ENCODE data around the gene ZNF691.

The ZNF691 gene

DNA sequence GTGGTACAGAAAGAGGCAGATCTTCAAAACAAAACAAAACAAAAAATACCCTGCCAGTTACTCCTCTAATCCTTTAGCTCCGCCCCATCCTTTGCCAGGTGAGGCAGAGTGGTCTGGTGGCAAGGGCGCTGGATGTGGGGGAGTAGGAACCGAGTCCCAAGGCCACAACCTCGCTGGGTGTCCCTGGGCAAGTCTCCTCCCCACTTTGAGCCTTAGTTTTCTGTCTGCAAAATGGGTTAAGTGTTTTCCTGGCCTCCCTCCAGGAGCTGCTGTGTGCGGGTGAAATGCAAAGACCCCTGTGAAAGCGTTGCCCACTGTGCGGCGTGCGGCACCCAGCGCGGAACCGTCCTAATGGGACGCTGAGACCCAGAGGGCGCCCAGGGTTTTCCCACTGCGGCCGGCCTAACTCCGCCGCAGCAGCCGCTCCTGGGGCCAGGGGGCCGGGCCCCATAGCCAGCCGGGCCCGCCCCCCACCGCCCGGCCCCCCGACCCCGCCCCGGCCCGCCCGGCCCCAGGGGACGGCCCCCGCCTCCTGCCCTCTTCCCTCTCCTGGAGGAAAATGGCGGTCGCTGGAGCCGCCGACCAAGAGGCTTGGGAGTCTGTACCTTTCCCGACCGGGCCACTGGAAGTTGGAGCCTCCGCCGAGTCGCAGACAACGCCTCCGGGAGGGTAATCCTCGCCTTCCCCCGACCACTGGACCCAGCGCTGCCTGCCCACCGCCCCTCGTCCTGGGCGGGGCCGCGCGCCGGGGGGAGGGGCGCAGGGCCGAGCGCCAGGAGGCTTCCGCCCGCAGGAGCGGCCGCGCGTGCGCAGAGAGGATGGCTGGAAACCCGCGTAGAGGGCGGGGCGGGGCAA is 29.6 kb upstream of the ZNF691 start, which contains the start of the genes ERMAP and SVBP:
ERMAP (plus strand) TSS at position 538 of the 855 bp plus-strand sequence. CDS start 13,327 bp downstream, outside the sequence.
SVBP (minus strand) TSS at position 813 of the 855 bp plus-strand sequence. CDS start 853 bp downstream, outside the sequence.
- Histone ChIP-seq H3K27me3 (ENCODE audit: insufficient read depth, low read length) (no peaks in the 10 kb centered on the region), H3K79me2 (ENCODE audit: insufficient read depth, low read length) (no peaks in the 10 kb centered on the region), H3K4me2 (ENCODE audit: low read length) (peak within 1 kb of the TSS; percentile 98), H3K36me3 (ENCODE audit: insufficient read depth, low read length) (no peaks in the 10 kb centered on the region), H3K9me3 (ENCODE audit: low read length) (no peaks in the 10 kb centered on the region), H3K9me2 (ENCODE audit: low read depth, low read length) (no peaks in the 10 kb centered on the region), H3K4me3 (ENCODE audit: low read depth, low read length, poor library complexity, severe bottlenecking) (peak within 1 kb of the TSS; percentile 79), H3F3A (ENCODE audit: insufficient read depth, low read length) (no peaks in the 10 kb centered on the region), H3K9ac (ENCODE audit: low read length) (peak within 1 kb of the TSS; percentile 88), H3K27ac (ENCODE audit: low read depth, low read length, poor library complexity, severe bottlenecking) (peak within 1 kb of the TSS; percentile 65), H3K4me1 (ENCODE audit: insufficient read depth, low read length, severe bottlenecking) (peaks cover 14% of the 10 kb centered on the region), H2AFZ (ENCODE audit: low read length) (peak within 1 kb of the TSS; percentile 50), H4K20me1 (ENCODE audit: insufficient read depth, low read length) (no peaks in the 10 kb centered on the region)
- TF ChIP-seq EZH2 (IDR thresholded peaks at IDR 0.05; ENCODE audit: borderline replicate concordance, low read length) = no peak
- TF ChIP-seq, protein P1, sequence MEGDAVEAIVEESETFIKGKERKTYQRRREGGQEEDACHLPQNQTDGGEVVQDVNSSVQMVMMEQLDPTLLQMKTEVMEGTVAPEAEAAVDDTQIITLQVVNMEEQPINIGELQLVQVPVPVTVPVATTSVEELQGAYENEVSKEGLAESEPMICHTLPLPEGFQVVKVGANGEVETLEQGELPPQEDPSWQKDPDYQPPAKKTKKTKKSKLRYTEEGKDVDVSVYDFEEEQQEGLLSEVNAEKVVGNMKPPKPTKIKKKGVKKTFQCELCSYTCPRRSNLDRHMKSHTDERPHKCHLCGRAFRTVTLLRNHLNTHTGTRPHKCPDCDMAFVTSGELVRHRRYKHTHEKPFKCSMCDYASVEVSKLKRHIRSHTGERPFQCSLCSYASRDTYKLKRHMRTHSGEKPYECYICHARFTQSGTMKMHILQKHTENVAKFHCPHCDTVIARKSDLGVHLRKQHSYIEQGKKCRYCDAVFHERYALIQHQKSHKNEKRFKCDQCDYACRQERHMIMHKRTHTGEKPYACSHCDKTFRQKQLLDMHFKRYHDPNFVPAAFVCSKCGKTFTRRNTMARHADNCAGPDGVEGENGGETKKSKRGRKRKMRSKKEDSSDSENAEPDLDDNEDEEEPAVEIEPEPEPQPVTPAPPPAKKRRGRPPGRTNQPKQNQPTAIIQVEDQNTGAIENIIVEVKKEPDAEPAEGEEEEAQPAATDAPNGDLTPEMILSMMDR (IDR thresholded peaks at IDR 0.05; ENCODE audit: low read length) = no peak

DNA sequence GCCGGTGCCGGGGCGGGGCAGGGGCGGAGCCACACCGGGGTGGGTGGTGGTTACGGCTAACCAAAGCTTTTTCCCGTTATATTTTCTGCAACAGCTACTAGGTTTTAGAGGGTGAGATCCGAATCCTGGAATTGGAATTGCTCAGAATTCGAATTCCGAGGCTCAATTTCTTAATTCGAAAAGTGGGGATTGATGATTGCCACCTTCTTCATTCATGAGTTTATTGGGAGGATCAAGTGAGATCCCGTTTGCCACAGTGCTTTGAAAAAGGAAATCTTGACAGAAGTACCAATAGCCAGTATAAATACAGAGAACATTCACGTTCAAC is 29.0 kb upstream of the ZNF691 start:
- Histone ChIP-seq H3K36me3 (ENCODE audit: insufficient read depth, low read length) (no peaks in the 10 kb centered on the region), H3K4me2 (ENCODE audit: low read length) (peak overlapping the region; percentile 70), H3K4me1 (ENCODE audit: insufficient read depth, low read length, severe bottlenecking) (peaks cover 14% of the 10 kb centered on the region), H3K79me2 (ENCODE audit: insufficient read depth, low read length) (no peaks in the 10 kb centered on the region), H3F3A (ENCODE audit: insufficient read depth, low read length) (no peaks in the 10 kb centered on the region), H3K27me3 (ENCODE audit: insufficient read depth, low read length) (no peaks in the 10 kb centered on the region), H3K27ac (ENCODE audit: low read depth, low read length, poor library complexity, severe bottlenecking) (no peak overlapping the region), H3K4me3 (ENCODE audit: low read depth, low read length, poor library complexity, severe bottlenecking) (peak overlapping the region; percentile 79), H3K9me2 (ENCODE audit: low read depth, low read length) (no peaks in the 10 kb centered on the region), H4K20me1 (ENCODE audit: insufficient read depth, low read length) (no peaks in the 10 kb centered on the region), H3K9ac (ENCODE audit: low read length) (peak overlapping the region; percentile 37; the same call in 1 of the 2 replicates), H2AFZ (ENCODE audit: low read length) (peak overlapping the region; percentile 50; the same call in 1 of the 2 replicates), H3K9me3 (ENCODE audit: low read length) (no peaks in the 10 kb centered on the region)
- TF ChIP-seq, protein P1 (IDR thresholded peaks at IDR 0.05; ENCODE audit: low read length) = no peak
- no peak for TF ChIP-seq EZH2 (IDR thresholded peaks at IDR 0.05; ENCODE audit: borderline replicate concordance, low read length)

DNA sequence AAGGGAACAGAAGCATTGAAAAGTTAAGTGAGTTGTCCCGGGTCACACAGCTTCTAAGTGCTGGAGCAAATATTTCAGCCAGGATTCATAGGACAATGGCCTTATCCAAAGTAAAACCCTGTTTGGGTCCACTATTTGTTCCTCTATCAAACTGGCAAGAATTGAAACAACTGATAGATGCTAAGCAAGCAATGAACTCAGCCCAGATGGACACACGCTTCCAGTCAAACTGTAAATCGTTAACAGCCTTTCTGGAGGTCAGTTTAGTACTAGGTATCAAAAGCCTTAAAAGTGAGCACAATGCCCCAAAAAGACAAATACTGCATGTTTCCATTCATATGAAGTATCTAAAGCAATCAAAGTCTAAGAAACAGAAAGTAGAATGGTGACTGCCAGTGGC is 28.4 kb upstream of the ZNF691 start:
- Histone ChIP-seq H3K9me3 (ENCODE audit: low read length) (no peaks in the 10 kb centered on the region), H2AFZ (ENCODE audit: low read length) (no peak overlapping the region), H3F3A (ENCODE audit: insufficient read depth, low read length) (no peaks in the 10 kb centered on the region), H3K4me1 (ENCODE audit: insufficient read depth, low read length, severe bottlenecking) (peaks cover 14% of the 10 kb centered on the region), H4K20me1 (ENCODE audit: insufficient read depth, low read length) (no peaks in the 10 kb centered on the region), H3K9ac (ENCODE audit: low read length) (no peak overlapping the region), H3K9me2 (ENCODE audit: low read depth, low read length) (no peaks in the 10 kb centered on the region), H3K79me2 (ENCODE audit: insufficient read depth, low read length) (no peaks in the 10 kb centered on the region), H3K4me3 (ENCODE audit: low read depth, low read length, poor library complexity, severe bottlenecking) (no peak overlapping the region), H3K27me3 (ENCODE audit: insufficient read depth, low read length) (no peaks in the 10 kb centered on the region), H3K4me2 (ENCODE audit: low read length) (peak overlapping the region; percentile 70), H3K27ac (ENCODE audit: low read depth, low read length, poor library complexity, severe bottlenecking) (no peak overlapping the region), H3K36me3 (ENCODE audit: insufficient read depth, low read length) (no peaks in the 10 kb centered on the region)
- no peak for TF ChIP-seq EZH2 (IDR thresholded peaks at IDR 0.05; ENCODE audit: borderline replicate concordance, low read length)
- TF ChIP-seq, protein P1 (IDR thresholded peaks at IDR 0.05; ENCODE audit: low read length) = no peak

Measured in OCI-LY1 (cell line).